Measurements from ENCODE around the gene DGCR8.
A peak's percentile ranks its signal among the peaks of the same experiment; 100 is the strongest.

DGCR8 gene

DNA sequence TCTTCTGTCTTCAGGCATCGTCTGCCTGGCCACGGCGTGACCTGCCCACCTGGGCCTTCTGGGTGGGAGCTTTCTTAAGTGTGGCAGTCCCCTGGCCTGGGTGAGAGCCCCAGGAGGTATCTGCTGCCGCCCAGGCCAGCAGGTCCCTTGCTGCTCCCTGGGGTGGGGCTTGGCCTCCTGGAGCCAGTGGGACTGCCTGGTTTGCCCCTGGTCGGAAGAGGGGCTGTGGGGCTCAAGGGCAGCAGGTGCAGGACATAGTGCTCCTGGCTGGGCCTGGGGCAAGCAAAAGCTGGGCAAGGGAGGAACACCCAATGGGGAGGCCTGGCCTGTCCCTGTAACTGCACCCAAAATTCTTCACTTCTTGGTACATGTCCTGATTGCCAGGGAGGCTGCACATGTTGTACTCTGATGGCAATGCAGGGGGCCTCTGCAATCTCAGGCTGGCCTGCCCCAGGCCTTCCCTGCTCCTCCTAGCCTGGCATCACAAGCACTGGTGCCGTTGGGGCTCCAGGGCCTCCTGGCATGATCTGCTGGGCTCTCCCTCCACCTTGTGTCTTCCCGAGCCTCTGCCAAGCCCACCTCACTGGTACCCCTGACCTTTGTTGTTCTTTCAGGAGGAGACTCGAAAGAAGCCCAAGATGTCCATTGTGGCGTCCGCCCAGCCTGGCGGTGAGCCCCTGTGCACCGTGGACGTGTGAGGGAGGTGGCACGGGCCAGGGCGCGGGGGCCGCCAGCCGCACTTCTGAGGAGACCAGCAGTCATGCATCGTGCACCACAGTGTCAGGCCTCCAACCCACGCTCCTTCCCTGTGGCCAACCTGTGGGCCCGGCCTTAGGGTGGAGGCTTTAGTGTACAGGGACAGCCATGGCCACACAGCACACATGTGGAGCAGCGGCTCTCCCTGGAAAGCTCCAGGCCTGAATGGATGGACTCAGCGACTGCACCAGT is 29.6 kb downstream of the DGCR8 start:
- DNase-seq (ENCODE audit: low read depth in 3 of 3), result no peak

GRCh38 chr22:20110359-20110985 is 30.4 kb downstream of the DGCR8 start:
- DNase-seq (ENCODE audit: low read depth in 3 of 3), result no peak

DNA sequence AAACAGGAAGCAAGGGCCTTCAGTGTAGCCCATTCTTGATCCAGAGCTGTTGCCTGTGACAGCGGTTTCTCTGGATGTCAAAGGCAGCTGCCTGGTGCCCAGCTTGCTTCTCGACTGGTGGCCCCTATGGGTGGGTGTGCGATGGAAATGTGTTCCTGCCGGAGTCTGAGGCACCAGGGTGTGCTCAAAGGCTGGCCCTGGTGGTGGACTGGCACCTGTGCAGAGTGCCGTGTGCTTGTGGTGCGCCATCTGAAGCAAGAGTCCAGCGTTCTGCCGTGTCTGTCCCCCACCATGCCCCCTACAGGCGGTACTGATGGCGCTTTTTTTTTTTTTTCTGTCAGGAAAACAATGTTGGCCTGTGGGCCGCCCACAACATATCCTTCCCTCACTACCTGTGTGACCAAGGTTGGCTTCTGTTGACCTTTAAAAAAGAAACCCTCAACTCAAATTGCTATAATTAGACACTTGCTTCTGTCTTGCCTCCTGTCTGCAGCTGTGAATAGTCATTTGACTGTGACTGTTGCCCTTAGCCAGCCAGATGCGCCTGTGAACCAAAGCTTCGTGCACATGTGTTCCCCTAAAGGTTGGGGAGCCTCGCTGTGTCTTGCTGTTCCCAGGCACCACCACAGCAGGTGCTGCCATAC is 31.1 kb downstream of the DGCR8 start:
- no peak for DNase-seq (ENCODE audit: low read depth in 3 of 3)

- no peak for DNase-seq (ENCODE audit: low read depth in 3 of 3)
Observed at GRCh38 chr22:20111689-20112622, 31.9 kb downstream of the DGCR8 start.

- DNase-seq (ENCODE audit: low read depth in 3 of 3), result no peak
Observed at GRCh38 chr22:20112623-20113511, 32.8 kb downstream of the DGCR8 start.

DNA sequence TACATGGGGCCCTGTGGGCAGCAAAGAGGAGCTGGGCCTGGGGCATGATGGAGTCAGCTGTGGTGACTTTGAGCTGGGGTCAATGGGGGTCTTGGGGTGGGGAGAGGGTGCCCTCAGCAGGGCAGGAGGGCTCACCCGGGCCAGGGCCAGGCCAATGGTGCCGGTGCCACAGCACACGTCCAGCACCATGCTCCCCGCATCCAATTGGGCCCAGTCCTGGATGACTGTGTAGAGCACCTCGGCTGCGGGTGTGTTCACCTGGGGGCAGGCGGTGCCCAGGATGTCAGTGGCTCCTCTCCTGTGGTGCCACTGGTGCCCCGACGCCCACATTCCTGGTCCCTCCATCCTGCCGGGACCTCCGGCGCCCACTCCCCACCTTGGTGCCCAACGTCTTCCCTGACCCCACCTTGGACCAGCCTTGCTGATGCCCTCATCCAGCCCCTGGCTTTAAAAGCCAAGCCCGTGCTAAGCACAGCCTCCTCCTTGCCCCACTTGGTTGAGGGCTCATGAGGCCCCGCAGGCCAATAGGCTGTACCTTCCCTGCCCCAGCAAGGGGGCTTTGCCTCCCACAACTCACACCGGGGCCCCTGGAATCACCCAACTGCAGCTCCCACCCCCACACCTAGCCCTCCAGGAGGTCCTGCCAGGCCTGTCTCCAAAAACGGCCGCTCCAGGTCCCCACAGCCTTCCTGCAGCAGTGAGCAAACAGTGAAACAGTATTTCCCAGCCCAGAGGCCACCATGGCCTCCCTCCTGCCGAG is 33.7 kb downstream of the DGCR8 start:
- no peak for DNase-seq (ENCODE audit: low read depth in 3 of 3)

DNA sequence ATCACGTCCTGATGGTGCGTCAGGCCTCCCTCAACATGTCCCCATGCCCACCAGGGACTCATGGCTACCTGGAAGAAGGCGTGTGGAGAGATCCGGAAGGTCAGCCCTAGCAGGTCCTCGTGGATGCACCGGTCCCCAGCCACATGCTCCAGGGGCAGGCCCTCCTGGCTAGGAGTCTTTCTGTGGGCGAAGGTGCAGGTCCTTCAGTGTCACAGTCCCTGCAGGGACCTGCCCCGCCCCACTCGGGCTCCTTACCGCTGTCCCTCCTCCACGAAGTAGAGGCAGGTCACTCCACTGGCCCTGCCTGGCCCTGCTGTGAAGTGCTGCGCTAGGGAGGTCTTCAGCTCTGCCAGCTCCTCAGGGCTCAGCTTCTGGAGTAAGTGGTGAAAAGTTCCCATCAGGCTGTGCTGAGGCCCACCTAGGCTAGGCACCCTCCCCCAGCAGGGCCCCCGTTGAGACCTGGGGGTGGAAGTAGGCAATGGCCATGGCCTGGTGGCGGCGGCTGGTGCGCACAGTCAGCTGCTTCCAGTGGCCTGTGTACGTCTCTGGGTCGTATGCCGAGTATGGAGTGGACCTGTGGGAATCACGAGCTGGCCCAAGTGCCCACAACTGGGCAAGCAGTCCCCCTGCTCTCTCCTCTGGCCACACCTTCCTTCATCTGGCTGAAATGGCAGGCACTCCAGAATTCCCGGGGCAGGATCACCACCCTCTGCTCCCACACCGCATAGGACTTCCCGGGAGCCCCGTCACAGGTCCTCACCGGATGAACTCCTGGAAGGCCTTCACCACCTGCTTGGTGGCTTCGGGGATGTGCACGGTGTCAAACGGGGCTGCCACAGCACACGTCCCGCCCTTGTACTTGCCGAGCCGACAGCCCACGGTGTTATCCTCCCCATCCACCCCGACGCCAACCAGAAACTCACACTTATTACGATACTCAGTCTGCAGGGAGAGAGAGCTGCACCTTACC is 34.8 kb downstream of the DGCR8 start:
- no peak for DNase-seq (ENCODE audit: low read depth in 3 of 3)

GRCh38 chr22:20115691-20116375 is 35.8 kb downstream of the DGCR8 start, which contains the start of gene RANBP1:
Gene RANBP1 (plus strand): TSS chr22:20116104. CDS start chr22:20116185, 81 bp downstream.
- no peak for DNase-seq (ENCODE audit: low read depth in 3 of 3)

GRCh38 chr22:20116376-20116950 is 36.4 kb downstream of the DGCR8 start:
- no peak for DNase-seq (ENCODE audit: low read depth in 3 of 3)

GRCh38 chr22:20116951-20117632 is 37.1 kb downstream of the DGCR8 start, which contains the start of gene TRMT2A:
Gene TRMT2A (minus strand): TSS chr22:20117226. CDS start chr22:20116906, 320 bp downstream.
- DNase-seq (ENCODE audit: low read depth in 3 of 3), result peak; percentile 94 to 97 (median 96)

DNA sequence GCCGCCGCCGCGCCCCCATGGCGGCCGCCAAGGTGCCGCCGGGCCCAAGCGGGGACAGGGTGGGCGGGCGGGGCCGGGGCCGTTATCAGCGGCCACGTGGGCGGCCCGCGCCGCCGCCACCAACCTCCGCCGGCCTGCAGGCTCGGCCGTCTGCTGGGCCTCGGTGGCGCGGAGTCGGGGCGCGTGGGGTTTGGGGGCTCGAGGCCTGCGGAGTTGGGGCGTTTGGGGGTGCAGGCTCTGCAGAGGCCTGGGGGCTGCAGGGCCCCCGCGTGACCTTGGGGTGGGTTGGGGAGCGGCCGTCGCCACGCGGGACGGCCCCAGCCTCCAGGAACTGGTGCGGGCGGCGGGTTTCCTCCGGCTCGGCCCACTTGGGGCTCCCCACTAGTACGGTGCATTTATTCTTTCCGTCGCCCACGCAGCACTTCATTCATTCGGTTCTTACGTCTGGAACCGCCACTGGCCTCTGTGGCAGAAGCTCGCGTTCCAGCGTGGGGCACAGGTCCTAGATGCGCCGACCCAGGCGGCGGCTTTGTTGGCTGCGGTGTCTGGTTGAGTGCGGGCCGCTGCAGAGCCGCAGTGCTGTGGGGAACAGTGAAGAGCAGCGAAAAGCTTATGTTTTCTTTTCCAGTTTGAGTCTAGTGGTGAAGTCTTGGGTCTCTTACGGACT is 37.7 kb downstream of the DGCR8 start:
- DNase-seq (ENCODE audit: low read depth in 3 of 3), result peak; percentile 58 to 85 (median 67)

GRCh38 chr22:20118300-20119020 is 38.4 kb downstream of the DGCR8 start:
- DNase-seq (ENCODE audit: low read depth in 3 of 3), result no peak

DNA sequence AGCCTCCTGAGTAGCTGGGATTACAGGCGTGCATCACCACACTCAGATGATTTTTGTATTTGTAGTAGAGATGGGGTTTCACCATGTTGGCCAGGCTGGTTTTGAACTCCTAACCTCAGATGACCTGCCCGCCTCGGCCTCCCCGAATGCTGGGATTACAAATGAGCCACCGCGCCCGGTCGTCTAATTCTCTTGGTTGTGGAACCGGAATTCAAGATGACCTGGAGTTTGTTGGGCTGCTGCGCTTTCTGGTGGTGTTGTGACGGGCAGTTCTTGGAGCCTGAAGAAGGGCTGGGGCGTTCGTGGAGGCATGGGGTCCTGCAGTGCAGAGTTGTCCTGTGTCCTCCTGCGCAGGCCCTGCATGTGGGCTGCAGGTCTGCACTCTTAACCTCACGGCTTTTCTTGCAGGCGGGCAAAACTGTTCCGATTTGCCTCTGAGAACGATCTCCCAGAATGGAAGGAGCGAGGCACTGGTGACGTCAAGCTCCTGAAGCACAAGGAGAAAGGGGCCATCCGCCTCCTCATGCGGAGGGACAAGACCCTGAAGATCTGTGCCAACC is 41.9 kb downstream of the DGCR8 start:
- DNase-seq (ENCODE audit: low read depth in 3 of 3), result no peak

DNA sequence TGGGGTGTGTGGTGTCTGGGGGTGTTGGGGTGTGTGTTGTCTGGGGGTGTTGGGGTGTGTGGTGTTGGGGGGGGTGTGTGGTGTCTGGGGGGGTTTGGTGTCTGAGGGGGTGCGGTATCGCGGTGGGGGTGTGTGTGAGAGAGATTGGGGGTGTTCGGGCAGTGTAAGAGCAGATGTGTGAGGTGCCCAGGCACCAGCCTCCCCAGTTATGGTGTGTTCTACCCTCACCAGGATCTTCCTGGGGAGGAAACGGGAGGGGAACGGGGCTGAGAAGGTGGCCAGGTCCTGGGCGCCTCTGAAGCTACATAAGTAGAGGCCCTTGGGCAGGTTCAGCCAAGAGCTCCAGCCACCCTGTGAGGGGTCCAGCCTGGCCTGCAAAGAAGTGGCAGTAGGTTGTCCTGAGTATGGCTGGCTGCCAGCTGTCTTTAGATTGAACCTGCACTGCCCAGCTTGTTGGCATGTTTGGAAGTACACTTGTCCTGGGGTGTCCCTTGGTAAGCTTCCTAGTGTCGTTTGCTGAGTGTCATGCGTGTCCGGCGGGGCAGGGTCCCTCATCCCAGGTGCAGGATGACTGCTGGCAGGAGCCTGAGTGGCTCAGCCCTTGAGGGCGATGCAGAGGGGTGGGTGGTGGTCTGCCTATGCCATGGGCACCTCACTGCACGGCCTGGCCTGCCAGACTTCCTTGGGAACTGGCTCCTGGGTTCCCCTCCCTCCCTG is 43.5 kb downstream of the DGCR8 start:
- DNase-seq (ENCODE audit: low read depth in 3 of 3), result no peak
